ENCODE measurements around the gene LMBR1L. TPM values are rescaled to one million over a fixed set of nuclear protein-coding genes. Genes with fewer than 3 reads are reported as not detected.

LMBR1L gene
- total and polyA plus RNA-seq, 10 of the 15 experiments (the other 5 are each of a cell fraction or from before 2014, with no cell fraction given), result 2.1 to 42.6 (median 20.0) TPM

DNA sequence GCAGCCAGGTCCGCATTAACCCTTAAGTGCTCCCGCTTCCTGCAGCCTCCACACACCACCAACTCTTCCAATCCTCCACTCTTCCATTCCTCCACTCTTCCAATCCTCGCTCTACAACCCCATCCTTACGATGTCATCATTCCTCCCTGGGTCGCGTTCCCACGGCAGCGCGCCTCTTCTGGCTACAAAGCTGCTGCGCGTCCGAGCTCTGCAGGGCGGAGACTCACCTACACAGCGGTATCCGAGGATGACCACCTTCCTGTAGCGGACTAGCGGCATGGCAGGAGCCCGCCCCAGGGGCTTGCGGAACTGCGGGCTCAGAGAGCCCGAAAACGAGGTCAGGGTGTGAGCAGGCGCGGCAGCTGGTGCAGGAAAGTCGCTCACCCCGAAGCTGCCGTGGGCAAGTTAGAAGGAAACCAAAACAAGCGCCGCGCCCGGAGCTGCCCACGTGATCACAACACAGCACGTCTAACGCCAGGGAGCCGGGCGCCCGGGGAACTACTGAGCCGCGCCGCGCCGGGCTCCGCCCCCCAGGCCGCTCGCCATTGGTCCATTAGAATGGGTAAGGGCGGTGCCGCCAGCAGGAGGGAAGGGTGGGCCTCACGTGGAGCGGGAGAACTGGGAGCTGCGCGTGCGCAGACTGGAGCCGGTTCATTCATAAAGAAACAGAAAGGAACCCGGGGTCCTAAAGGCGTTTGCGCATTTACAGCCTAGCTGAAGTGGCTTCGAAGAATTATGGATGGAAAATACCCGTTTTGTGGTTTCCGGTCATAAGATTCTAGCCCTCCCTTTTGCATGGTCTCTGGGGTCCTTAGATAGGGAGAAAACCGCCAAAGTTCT, 40.9 kb downstream of the LMBR1L start, which contains the start of gene RHEBL1 (continued):
- TF ChIP-seq, protein P1, sequence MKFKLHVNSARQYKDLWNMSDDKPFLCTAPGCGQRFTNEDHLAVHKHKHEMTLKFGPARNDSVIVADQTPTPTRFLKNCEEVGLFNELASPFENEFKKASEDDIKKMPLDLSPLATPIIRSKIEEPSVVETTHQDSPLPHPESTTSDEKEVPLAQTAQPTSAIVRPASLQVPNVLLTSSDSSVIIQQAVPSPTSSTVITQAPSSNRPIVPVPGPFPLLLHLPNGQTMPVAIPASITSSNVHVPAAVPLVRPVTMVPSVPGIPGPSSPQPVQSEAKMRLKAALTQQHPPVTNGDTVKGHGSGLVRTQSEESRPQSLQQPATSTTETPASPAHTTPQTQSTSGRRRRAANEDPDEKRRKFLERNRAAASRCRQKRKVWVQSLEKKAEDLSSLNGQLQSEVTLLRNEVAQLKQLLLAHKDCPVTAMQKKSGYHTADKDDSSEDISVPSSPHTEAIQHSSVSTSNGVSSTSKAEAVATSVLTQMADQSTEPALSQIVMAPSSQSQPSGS (IDR thresholded peaks at IDR 0.05; ENCODE audit: low read length), result no peak
- TF ChIP-seq E2F4 (IDR thresholded peaks at IDR 0.05; ENCODE audit: low read depth, low read length), result peak; percentile 76
- no peak for TF ChIP-seq KDM1A (IDR thresholded peaks at IDR 0.05; ENCODE audit: borderline replicate concordance)
- no peak for TF ChIP-seq ESRRA (IDR thresholded peaks at IDR 0.05; ENCODE audit: low read length)
- TF ChIP-seq RCOR1 (conservative IDR thresholded peaks at IDR 0.05; ENCODE audit: low read depth, low read length), result no peak
- no peak for TF ChIP-seq ZNF622 (IDR thresholded peaks at IDR 0.05)
- peak; percentile 53; the same call in 1 of the 2 replicates for TF ChIP-seq CREB1 (IDR thresholded peaks at IDR 0.05; ENCODE audit: low read depth)
- TF ChIP-seq RUNX3 (IDR thresholded peaks at IDR 0.05; ENCODE audit: low read length), result peak; percentile 93
- TF ChIP-seq ZNF274 (IDR thresholded peaks at IDR 0.05; ENCODE audit: insufficient read depth, insufficient read length), result no peak
- TF ChIP-seq NFYB (IDR thresholded peaks at IDR 0.05; ENCODE audit: insufficient read depth, low read depth, low read length), result peak; percentile 61
- peak; percentile 69; the same call in 1 of the 2 replicates for TF ChIP-seq ATF3 (IDR thresholded peaks at IDR 0.05; ENCODE audit: borderline replicate concordance, extremely low read depth, low read depth, low read length)
- TF ChIP-seq YBX1 (IDR thresholded peaks at IDR 0.05), result no peak
- peak; percentile 54; the same call in 1 of the 2 replicates for TF ChIP-seq LARP7 (IDR thresholded peaks at IDR 0.05)
- TF ChIP-seq TCF12 (IDR thresholded peaks at IDR 0.05; ENCODE audit: low read depth, low read length), result no peak
- TF ChIP-seq, protein P2, sequence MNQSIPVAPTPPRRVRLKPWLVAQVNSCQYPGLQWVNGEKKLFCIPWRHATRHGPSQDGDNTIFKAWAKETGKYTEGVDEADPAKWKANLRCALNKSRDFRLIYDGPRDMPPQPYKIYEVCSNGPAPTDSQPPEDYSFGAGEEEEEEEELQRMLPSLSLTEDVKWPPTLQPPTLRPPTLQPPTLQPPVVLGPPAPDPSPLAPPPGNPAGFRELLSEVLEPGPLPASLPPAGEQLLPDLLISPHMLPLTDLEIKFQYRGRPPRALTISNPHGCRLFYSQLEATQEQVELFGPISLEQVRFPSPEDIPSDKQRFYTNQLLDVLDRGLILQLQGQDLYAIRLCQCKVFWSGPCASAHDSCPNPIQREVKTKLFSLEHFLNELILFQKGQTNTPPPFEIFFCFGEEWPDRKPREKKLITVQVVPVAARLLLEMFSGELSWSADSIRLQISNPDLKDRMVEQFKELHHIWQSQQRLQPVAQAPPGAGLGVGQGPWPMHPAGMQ (IDR thresholded peaks at IDR 0.05; ENCODE audit: borderline replicate concordance), result no peak
- no peak for TF ChIP-seq TBL1XR1 (IDR thresholded peaks at IDR 0.05; ENCODE audit: low read depth, low read length)
- peak; percentile 38 to 53; a peak in 3 of 4 replicates for TF ChIP-seq IKZF2 (IDR thresholded peaks at IDR 0.05)
- TF ChIP-seq ZNF207 (IDR thresholded peaks at IDR 0.05; ENCODE audit: borderline replicate concordance), result peak; percentile 56
- TF ChIP-seq ATF7 (IDR thresholded peaks at IDR 0.05; ENCODE audit: low read depth), result peak; percentile 71
- no peak for TF ChIP-seq NR2C2 (IDR thresholded peaks at IDR 0.05; ENCODE audit: borderline replicate concordance, control insufficient read depth, insufficient read length, low read depth)
- no peak for TF ChIP-seq TCF7 (IDR thresholded peaks at IDR 0.05; ENCODE audit: borderline replicate concordance)
- peak; percentile 95 for TF ChIP-seq MXI1 (IDR thresholded peaks at IDR 0.05; ENCODE audit: low read depth, low read length)
- TF ChIP-seq CHD2 (IDR thresholded peaks at IDR 0.05; ENCODE audit: borderline replicate concordance, low read depth, low read length), result no peak
- TF ChIP-seq MAX (IDR thresholded peaks at IDR 0.05; ENCODE audit: low read depth, low read length), result peak; percentile 97
- TF ChIP-seq CBFB (IDR thresholded peaks at IDR 0.05; ENCODE audit: low read depth), result peak; percentile 50; the same call in 1 of the 2 replicates
- no peak for TF ChIP-seq ETV6 (conservative IDR thresholded peaks at IDR 0.05 in 1 of 2, IDR thresholded peaks at IDR 0.05 in 1 of 2; ENCODE audit: borderline replicate concordance in 1 of 2, low read depth in 1 of 2)

All from GM12878 (cell line).